Thyroid gland (tissue), 4 donors: Measurements from ENCODE around the gene TMEFF2. TPM values are rescaled to one million over a fixed set of nuclear protein-coding genes. Genes with fewer than 3 reads are reported as not detected.

Experiments
- DNase-seq, 2 donors: peaks; one replicate each; pipeline ENCODE4 v3.0.0-alpha.2; 2019
- H3K27ac ChIP-seq, 3 donors: fragments of 200-600 bp; sonication (generic); 1 replicate in 2 of 3; 2 replicates in 1 of 3; pipeline ENCODE4 v1.5.1; 2016 to 2019; ENCODE audit warnings: mild to moderate bottlenecking in 1 of 3, moderate library complexity in 1 of 3
- H3K27me3 ChIP-seq: fragments of 200-600 bp; sonication (generic); one replicate; pipeline ENCODE4 v1.5.1; 2019
- H3K36me3 ChIP-seq, 2 donors: fragments of 200-600 bp; sonication (generic); one replicate each; pipeline ENCODE4 v1.5.1; 2016 to 2019
- H3K4me1 ChIP-seq, 2 donors: fragments of 200-600 bp; sonication (generic); one replicate each; pipeline ENCODE4 v1.5.1; 2017 to 2019
- H3K4me3 ChIP-seq, 3 donors: fragments of 200-600 bp; sonication (generic); replicated peaks in 1 of 3; 1 replicate in 2 of 3; 2 replicates in 1 of 3; pipeline ENCODE4 v1.5.1; 2016; ENCODE audit warnings: mild to moderate bottlenecking in 1 of 3
- H3K9me3 ChIP-seq: fragments of 200-600 bp; sonication (generic); one replicate; pipeline ENCODE4 v1.5.1; 2017
- CTCF ChIP-seq, 6 experiments: fragments of 200-600 bp in 3 of 6; fragments of 450-650 bp in 3 of 6; sonication (generic) in 3 of 6; IDR thresholded peaks; one replicate each; pipeline ENCODE4 v1.5.1; 2016 to 2019; ENCODE audit warnings: antibody characterized with exemption in 6 of 6, mild to moderate bottlenecking in 2 of 6, inconsistent platforms in 1 of 6, moderate library complexity in 1 of 6
- POLR2A ChIP-seq, 2 donors: fragments of 450-650 bp; IDR thresholded peaks; one replicate each; pipeline ENCODE4 v1.6.1; 2017; ENCODE audit warnings: antibody characterized with exemption in 2 of 2, mild to moderate bottlenecking in 2 of 2, moderate library complexity in 1 of 2
- WGBS, 2 donors: methylation state at CpG; one replicate each; pipeline ENCODE4 v1.1.5; 2017; 5-methylcytosine and 5-hydroxymethylcytosine counted together
- intact Hi-C: fragments of 100-400 bp; cut with DNase I; formaldehyde crosslinking; loops from one replicate; pipeline ENCODE4 v1.15.1; 2023
- total RNA-seq, 4 donors: library from RNA; depleted of rRNA; stranded (reverse); fragments of >200 nt; gene quantifications; one replicate each; pipeline ENCODE4 v1.2.3, GENCODE V29; 2016

Gene TMEFF2
- total RNA-seq, 4 donors from 2014 or later: 0.11 TPM; not detected in 3

DNA sequence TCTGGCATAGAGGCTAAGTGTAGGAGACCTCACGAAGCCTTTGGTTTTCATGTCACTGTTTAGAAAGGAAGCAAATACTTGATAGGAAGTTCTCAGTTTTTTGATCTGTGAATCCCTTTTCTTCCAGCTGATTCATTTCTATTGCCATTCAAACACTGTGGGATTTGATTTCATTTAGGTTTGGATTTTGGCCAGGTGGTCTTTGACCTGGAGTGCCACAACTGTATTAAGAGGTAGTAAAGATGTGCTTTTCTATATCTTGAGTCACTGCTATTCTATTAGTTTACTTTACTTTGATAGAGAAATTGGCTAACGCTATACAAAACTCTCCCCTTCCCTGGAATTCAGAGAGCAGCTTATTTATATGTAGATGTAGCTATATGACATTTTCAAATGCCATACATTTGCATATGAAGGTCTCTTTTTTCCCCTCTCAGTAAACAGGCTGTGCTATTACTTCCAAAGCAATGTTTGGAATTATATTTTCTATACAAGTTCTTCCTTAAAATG is 215.5 kb downstream of the TMEFF2 start:
- DNase-seq: no peak
- H3K9me3 ChIP-seq: no peaks in the 10 kb centered on the region
- no peak for TF ChIP-seq CTCF (IDR thresholded peaks at IDR 0.05)
- TF ChIP-seq POLR2A (IDR thresholded peaks at IDR 0.05): no peak
- H3K27ac ChIP-seq: no peak overlapping the region
- no peaks in the 10 kb centered on the region for H3K27me3 ChIP-seq
- no peaks in the 10 kb centered on the region for H3K36me3 ChIP-seq
- WGBS, 2 donors: 44 to 47% methylated on average over 2 of the region's 2 CpGs
- H3K4me1 ChIP-seq: peaks cover 10% of the 10 kb centered on the region in 2 donors
- intact Hi-C loops: no loop called here
- no peak overlapping the region for H3K4me3 ChIP-seq

DNA sequence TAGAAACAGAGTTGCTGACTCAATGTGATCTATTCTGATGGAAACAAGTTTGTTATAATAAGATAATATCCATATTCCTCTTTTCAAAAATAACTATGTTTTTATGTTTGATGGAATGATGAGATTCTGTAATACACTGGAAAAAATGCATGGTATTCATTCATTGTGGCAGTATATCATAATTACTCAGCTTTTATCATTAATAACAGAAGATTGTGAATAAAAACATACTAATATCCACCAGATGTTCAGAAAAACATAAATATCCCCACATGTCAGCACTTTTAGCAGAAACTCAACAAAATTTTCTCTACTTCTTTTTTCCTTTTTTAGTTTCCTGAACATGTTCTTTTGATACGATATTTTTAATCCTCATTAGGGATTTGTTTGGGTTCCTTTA is 217.0 kb downstream of the TMEFF2 start:
- intact Hi-C loops: no loop called here
- Histone ChIP-seq H3K4me1 (peaks cover 10% of the 10 kb centered on the region in 2 donors), H3K27me3 (no peaks in the 10 kb centered on the region), H3K36me3 (no peaks in the 10 kb centered on the region), H3K9me3 (no peaks in the 10 kb centered on the region), H3K4me3 (no peak overlapping the region), H3K27ac (no peak overlapping the region)
- no peak for TF ChIP-seq POLR2A (IDR thresholded peaks at IDR 0.05)
- DNase-seq: no peak
- 70 to 80% methylated on average over 1 of the region's 1 CpG for WGBS, 2 donors

- Histone ChIP-seq H3K4me1 (peaks cover 10% of the 10 kb centered on the region in 2 donors), H3K4me3 (no peak overlapping the region), H3K27me3 (no peaks in the 10 kb centered on the region), H3K36me3 (no peaks in the 10 kb centered on the region), H3K9me3 (no peaks in the 10 kb centered on the region), H3K27ac (peak overlapping the region in 2 of 3 donors; percentile 25 to 69)
- WGBS, 2 donors: 58 to 62% methylated on average over 3 of the region's 3 CpGs
- intact Hi-C loops: no loop called here
- TF ChIP-seq POLR2A (IDR thresholded peaks at IDR 0.05): no peak
- no peak for TF ChIP-seq CTCF (IDR thresholded peaks at IDR 0.05)
- no peak for DNase-seq
Observed at GRCh38 chr2:191976436-191976835, 218.3 kb downstream of the TMEFF2 start.

- intact Hi-C loops: no loop called here
- Histone ChIP-seq H3K9me3 (no peaks in the 10 kb centered on the region), H3K4me3 (no peak overlapping the region), H3K4me1 (peaks cover 10% of the 10 kb centered on the region in 2 donors), H3K27me3 (no peaks in the 10 kb centered on the region), H3K36me3 (no peaks in the 10 kb centered on the region), H3K27ac (no peak overlapping the region)
- TF ChIP-seq POLR2A (IDR thresholded peaks at IDR 0.05): no peak
- TF ChIP-seq CTCF (IDR thresholded peaks at IDR 0.05): no peak
- no peak for DNase-seq
Observed at GRCh38 chr2:191974676-191975075, 220.1 kb downstream of the TMEFF2 start.

DNA sequence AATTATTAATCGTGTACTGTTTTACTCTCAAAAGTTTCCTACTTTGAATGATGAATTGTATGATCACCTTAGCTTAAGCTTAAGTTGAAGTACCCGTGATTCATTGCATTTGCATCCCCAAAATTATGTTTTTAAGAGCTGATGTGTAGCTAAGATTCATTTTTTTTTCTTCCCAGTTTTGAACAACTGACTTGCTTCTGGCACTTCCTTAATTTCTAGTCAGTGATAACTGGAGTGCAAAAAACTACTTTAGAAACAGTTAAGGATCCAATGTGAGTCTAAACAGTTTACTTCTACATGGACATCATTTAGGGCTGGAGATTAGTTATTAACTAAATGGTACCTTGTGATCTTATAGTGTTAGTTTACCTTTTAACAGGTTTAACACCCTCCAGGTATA is 223.9 kb downstream of the TMEFF2 start:
- Histone ChIP-seq H3K27ac (no peak overlapping the region), H3K9me3 (no peaks in the 10 kb centered on the region), H3K27me3 (no peaks in the 10 kb centered on the region), H3K36me3 (no peaks in the 10 kb centered on the region), H3K4me1 (no peaks in the 10 kb centered on the region), H3K4me3 (no peak overlapping the region)
- WGBS, 2 donors: 89 to 94% methylated on average over 2 of the region's 2 CpGs
- TF ChIP-seq CTCF (IDR thresholded peaks at IDR 0.05) (no peak), POLR2A (IDR thresholded peaks at IDR 0.05) (no peak)
- intact Hi-C loops: no loop called here
- DNase-seq: no peak

DNA sequence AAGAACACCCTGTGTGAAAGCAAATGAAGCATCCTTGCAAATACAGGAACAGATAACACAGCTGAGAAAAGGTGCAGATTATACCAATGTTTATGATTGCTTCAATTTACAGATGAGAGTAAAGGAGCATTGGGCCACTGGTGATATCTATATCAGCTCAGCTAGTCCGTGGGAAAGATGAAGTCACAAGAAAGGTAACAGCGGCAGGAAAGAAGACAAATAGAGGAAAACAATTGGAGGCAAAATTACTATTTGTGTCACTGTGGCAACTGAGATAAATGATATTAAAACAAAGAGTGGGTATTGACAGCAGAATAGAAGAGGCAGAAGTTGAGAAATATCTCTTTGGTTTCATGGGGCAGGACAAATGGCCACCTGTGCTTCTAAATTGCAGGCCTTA is 226.6 kb downstream of the TMEFF2 start:
- no peak overlapping the region for H3K4me3 ChIP-seq
- no peak overlapping the region for H3K27ac ChIP-seq
- WGBS, 2 donors: 90 to 93% methylated on average over 2 of the region's 2 CpGs
- H3K36me3 ChIP-seq: no peaks in the 10 kb centered on the region
- intact Hi-C loops: no loop called here
- no peaks in the 10 kb centered on the region for H3K9me3 ChIP-seq
- no peaks in the 10 kb centered on the region for H3K27me3 ChIP-seq
- TF ChIP-seq CTCF (IDR thresholded peaks at IDR 0.05): no peak
- no peak for TF ChIP-seq POLR2A (IDR thresholded peaks at IDR 0.05)
- DNase-seq: no peak
- no peaks in the 10 kb centered on the region for H3K4me1 ChIP-seq
